Retinal pigment epithelial cell (primary cell): ENCODE data around the gene KLHL29.

Source experiments
- DNase-seq: peaks from one replicate; pipeline ENCODE4 v3.0.0-alpha.2; 2010; ENCODE audit warnings: low read depth
- H3K4me3 ChIP-seq: 2 replicates; pipeline ENCODE4 v1.5.1; 2011; ENCODE audit warnings: mild to moderate bottlenecking, low read length, control low read depth, moderate library complexity
- CTCF ChIP-seq: conservative IDR thresholded peaks from 2 replicates; pipeline ENCODE4 v1.5.1; 2011; ENCODE audit warnings: low read depth, low read length, control low read depth, inconsistent platforms

KLHL29 gene

DNA sequence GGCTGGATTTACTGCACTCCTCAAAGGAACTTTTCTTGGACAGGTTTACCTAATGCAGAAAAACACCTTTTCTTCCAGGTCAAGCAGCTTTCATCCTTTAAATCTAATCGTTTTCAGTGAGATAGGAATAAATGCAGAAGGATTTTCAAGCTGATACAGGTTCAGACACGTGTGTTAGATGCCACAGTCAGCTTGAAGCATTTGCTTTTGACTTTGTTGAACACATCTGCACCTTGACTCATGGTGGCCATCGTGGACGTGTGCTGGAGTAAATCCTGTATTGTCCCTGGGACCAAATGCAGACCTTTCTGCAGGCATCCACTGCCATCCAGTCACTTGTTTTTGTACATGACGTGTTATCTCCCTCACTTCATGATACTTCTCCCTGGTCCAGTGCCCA, 61.9 kb downstream of the KLHL29 start:
- no peak for DNase-seq
- no peak overlapping the region for H3K4me3 ChIP-seq
- no peak for TF ChIP-seq CTCF

DNA sequence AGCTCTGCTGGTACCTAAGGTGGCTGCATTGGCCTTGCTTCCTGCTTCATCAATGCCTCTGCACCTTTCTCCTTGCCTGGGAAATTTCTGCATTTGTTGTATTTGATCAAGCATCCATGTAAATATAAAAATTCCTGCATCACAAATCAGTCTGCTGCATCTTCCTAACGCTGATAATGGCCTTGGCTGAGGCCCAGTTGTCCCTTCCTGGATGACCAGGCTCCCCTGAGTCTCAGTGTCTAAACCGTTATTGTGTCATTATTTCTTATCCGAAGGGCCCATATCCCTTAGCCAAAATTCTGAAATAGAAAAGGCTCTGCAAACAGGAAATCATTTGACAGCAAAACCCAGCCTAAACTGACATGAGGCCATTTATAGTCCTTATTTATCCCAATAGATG, 62.4 kb downstream of the KLHL29 start:
- no peak overlapping the region for H3K4me3 ChIP-seq
- no peak for TF ChIP-seq CTCF
- DNase-seq, result no peak

DNA sequence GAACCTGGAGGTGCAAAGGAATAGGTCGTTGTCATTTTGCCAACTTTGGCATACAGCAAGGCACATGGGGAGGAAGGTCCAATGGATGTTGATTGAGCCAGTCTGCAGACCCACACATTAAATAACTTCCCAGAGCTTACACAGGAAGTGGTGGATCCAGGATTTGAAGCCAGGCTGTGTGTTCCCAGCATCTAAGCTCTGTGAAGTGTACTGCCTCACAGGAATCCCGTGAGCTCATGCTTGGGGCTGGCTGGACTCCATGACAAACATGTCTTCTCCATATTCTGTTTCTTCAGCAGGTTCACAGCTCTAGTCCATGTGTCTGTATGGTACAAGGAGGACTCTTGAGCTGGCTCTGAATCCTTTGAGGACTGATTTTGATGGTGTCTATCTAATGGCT, 63.9 kb downstream of the KLHL29 start:
- no peak overlapping the region for H3K4me3 ChIP-seq
- no peak for DNase-seq
- no peak for TF ChIP-seq CTCF

DNA sequence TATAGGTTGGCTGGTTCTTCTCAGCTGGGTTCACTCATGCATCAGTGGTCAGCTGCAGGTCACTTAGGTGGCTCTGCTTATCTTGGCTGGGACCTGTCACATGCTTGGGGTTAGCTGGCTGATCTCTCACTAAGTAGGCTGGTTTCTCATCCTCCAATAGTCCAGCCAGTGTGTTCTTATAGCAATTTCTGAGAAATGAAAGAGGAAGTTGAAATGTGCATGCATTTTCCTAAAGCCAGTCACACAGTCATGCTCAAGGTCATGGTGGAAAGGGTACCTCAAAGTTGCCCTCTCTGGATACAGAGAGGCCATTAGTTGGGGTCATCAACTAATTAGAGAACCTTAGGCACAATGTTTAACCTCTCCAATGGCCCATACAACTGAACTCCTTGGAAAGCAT, 64.4 kb downstream of the KLHL29 start:
- no peak overlapping the region for H3K4me3 ChIP-seq
- no peak for TF ChIP-seq CTCF
- DNase-seq, result no peak

GRCh38 chr2:23449831-23450331, 64.9 kb downstream of the KLHL29 start:
- no peak for DNase-seq
- H3K4me3 ChIP-seq, result no peak overlapping the region
- no peak for TF ChIP-seq CTCF

GRCh38 chr2:23452372-23452771, 67.4 kb downstream of the KLHL29 start:
- no peak for TF ChIP-seq CTCF
- DNase-seq, result no peak
- H3K4me3 ChIP-seq, result no peak overlapping the region

DNA sequence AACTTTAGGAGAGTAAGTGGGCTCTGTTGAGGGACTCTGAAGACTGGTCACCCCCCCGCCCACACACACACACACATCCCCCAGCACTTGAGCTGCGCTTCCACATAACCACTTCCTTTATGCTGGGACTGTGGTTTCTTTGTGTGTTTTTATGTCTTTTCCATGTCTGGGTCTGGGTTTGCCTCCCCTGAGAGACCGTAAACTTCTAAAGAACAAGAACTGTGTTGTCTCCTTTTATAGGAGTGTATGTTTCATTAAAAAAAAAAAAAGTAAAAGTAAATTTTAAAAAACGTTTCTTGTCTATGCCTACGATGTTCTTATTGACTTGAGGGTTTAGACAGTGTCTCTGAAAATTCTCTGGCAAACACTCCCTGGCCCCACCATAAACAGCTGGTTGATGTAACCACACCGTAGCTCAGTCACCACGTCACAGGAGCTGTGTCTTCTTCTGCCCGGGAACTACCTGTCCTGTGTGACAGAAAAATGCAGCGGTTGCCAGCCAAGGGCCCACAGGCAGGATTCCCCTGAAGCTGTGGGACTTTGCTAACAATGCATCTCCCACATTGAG, 68.0 kb downstream of the KLHL29 start:
- no peak for TF ChIP-seq CTCF
- DNase-seq, result no peak
- no peak overlapping the region for H3K4me3 ChIP-seq
